Astrocyte (in vitro differentiated cells and primary cell): ENCODE results near the gene TPM4.

Experiments used
- EZH2 ChIP-seq: IDR thresholded peaks from 2 replicates; pipeline ENCODE4 v1.6.1; 2012; ENCODE audit warnings: mild to moderate bottlenecking, low read length, inconsistent platforms; ENCODE audit not compliant: insufficient read depth
- TF ChIP-seq, protein P1 (sequence below): IDR thresholded peaks from 2 replicates; pipeline ENCODE4 v1.5.1; 2011; ENCODE audit warnings: low read depth, mild to moderate bottlenecking, inconsistent platforms, low read length, moderate library complexity; ENCODE audit not compliant: insufficient read depth

DNA sequence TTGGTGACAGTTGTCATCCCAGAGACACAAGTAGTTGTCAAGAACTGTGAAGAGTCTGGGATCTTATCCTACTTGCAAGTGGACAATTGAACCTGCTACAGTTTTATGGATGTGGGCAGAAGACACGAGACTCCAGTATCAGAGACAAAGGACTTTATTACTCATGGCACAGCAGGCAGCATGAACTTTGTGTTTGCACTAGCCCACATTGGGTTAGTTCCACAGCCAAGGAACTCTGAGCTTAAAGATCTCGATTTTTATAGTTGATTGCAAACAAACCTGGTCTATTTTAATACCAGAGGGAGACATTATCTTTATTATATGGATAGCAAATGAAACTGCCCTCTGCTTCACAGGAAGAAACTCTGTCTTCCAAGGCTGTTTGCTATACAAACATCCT, 16.0 kb upstream of the TPM4 start:
- TF ChIP-seq, protein P1, sequence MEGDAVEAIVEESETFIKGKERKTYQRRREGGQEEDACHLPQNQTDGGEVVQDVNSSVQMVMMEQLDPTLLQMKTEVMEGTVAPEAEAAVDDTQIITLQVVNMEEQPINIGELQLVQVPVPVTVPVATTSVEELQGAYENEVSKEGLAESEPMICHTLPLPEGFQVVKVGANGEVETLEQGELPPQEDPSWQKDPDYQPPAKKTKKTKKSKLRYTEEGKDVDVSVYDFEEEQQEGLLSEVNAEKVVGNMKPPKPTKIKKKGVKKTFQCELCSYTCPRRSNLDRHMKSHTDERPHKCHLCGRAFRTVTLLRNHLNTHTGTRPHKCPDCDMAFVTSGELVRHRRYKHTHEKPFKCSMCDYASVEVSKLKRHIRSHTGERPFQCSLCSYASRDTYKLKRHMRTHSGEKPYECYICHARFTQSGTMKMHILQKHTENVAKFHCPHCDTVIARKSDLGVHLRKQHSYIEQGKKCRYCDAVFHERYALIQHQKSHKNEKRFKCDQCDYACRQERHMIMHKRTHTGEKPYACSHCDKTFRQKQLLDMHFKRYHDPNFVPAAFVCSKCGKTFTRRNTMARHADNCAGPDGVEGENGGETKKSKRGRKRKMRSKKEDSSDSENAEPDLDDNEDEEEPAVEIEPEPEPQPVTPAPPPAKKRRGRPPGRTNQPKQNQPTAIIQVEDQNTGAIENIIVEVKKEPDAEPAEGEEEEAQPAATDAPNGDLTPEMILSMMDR, result no peak
- no peak for TF ChIP-seq EZH2
